ENCODE results near the gene BEGAIN.

GRCh38 chr14:100622224-100622623 is 35.0 kb upstream of the BEGAIN start:
- TF ChIP-seq CTCF (IDR thresholded peaks at IDR 0.05; ENCODE audit: poor library complexity) (no peak), EZH2 (IDR thresholded peaks at IDR 0.05; ENCODE audit: borderline replicate concordance) (no peak), EZH2phosphoT487 (IDR thresholded peaks at IDR 0.05; ENCODE audit: low read depth, severe bottlenecking, unreplicated experiment) (no peak)

Measured in hepatocyte (in vitro differentiated cells).